ENCODE data around the gene FZR1. TPM values are rescaled to one million over a fixed set of nuclear protein-coding genes. Genes with fewer than 3 reads are reported as not detected.

FZR1 gene
- 10 to 100 TPM; 29.0 to 29.5 TPM for total RNA-seq
- long read RNA-seq, donor 1, full-length matches to known transcripts = 9 of 17 reads
- long read RNA-seq, donor 1, partial matches to known transcripts = 1 of 17 reads
- long read RNA-seq, donor 1, other reads (novel, unspliced or antisense) = 7 of 17 reads
- long read RNA-seq, donor 2, partial matches to known transcripts = 6 of 13 reads
- long read RNA-seq, donor 2, other reads (novel, unspliced or antisense) = 7 of 13 reads

DNA sequence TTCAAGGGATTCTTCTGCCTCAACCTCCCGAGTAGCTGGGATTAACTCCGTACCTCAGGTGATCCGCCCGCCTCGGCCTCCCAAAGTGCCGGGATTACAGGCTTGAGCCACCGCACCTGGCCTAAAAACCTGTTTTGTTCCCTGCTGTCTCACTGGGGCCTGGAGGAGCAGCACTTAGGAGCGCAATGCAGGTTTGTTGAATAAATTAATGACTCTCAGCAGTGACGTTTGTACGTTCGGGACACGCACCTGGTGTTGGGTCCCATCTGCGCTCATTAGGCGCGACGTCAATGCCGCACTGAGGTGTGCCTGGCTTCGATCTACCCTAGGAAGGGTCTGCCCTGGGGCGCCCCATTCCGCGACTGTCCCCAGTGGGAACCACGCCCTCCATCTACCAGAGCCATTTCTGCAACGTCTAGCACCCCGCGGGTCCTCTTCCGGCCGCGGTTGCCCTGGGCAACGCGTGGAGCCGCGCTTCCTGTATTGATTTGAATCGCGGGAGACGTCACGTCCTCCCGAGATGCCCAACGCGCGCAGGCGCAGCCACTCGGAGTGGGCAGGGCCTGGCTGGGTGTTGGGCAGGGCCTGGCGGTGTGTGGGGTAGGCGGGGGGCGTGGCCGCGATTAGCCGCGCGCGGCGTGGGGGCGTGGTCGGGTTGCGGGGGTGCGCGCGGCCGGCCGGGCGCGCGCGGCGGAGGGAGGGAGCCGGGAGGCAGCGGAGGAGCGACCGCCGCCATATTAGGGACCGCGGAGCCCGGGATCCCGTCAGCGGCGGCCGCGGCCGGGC is at the start of gene FZR1:
FZR1 (plus strand) TSS at position 714 of the 786 bp plus-strand sequence. CDS start 16,679 bp downstream, outside the sequence.
- intact Hi-C loops (cut with DNase I) = no loop called here
- peak; percentile 100 for DNase-seq (ENCODE audit: low spot score)

DNA sequence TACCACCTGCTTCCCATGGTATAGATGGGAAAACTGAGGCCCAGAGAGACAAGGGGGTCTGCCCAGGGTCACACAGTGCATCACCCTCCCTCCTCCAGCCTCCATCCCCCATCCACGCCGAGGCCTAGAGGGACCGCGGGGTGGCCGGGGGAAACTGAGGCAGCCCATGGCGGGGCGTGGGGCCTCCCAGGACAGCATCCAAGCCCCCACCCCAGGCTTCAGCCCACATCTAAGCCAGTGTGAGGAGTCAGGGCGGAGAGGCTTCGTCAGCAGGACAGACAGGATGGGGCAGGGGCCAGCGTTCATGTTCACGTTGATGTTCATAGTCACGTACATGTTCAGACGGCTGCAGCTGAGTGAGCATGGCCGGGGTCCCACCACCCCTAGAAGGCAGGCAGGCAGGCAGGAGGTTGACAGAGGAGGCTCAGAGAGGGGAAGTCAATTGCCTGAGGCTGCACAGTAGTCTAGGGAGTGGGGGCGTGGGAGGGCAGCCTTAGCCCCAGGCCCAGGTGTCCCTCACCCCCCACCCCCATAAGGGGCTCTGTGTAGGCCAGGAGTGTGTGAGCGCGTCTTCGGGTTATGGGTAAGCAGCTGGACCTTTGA is 49.1 kb upstream of the FZR1 start:
- intact Hi-C loops (cut with DNase I) = loop anchor here in 1 of 2 donors (10.0 kb wide), 1 partner anchor 92 kb away; the partner anchor contains the start of gene NFIC
- no peak for DNase-seq (ENCODE audit: low spot score)

DNA sequence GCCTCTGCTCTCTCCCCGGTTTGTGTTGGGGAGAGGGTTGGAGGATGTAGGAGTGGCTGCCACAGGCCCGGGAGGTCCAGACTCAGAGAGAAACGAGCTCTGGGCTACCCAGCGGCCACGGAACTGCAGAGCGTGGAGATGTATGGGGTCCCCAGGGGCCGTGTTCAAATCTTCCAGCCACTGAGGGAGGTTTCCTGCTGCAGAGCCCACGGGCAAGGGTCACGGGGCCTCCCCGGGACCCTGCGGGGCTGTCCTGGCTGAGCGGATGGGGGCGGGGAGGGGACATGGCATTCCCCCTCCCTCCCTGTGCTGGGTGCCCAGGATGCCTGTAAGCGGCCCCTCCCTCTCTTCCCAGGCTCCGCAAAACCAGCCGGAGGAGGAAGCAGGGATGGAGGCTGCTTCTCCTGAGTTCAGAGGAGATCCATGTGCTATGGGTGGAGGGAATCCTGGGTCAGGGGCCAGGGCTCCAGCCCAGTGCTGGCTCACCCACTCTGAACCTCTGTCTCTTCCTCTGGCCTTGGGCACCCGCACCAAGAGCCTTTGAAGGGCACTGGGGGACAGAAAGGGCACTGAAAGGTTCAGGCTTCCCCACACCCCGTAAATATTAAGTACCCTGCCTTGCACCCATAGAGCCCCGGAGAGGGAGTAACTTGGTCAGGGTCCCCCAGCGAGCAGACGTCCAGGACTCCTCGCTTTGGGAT is 48.4 kb upstream of the FZR1 start:
- intact Hi-C loops (cut with DNase I) = loop anchor here in 1 of 2 donors (10.0 kb wide), 1 partner anchor 93 kb away; the partner anchor contains the start of gene NFIC

DNA sequence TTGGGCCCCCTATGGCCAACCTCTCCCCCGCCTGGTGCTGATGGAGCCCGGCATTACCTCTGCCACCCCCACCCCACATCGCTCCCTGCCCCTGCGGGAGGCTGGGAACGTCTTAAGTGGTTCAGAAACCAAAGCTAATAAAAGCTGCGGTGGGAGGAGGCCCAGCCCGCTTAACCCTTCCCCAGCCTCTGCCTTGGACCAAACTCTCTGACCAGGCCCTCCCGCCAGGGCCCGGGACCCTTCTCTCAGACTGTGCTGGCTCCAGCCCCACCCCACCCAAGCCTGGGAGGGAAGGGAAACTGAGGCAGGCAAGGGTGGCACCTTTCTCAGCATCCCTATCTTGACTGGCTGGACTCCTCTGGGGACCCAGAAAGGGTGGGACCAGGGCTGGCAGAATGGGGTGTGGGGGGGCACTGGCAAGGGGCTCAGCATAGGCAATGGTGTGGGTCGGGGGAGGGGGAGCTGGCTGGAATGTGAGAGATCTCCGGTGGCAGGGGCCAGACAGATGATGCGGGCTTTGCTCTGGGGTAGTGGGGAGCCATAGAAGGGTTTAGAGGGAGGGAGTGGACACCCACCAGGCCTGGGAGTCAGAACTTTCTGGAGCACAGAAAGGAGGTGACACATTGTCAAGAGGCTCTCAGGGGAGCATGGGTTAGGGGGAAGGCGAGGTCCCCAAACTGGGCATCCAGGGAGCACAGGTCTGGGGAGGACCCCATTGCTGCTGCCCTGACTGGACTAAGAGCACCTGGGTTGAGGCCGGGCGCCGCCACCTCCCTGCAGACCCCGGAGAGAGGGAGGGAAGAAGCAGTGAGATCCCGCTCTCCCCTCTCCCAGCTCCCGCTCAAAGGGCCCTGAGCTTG is 47.7 kb upstream of the FZR1 start:
- intact Hi-C loops (cut with DNase I) = loop anchor here in 1 of 2 donors (10.0 kb wide), 1 partner anchor 94 kb away; the partner anchor contains the start of gene NFIC
- no peak for DNase-seq (ENCODE audit: low spot score)

More for the DNA sequence above, 48.4 kb upstream of the FZR1 start:
- no peak for DNase-seq (ENCODE audit: low spot score)

GRCh38 chr19:3459089-3459881 is 46.8 kb upstream of the FZR1 start:
- peak; percentile 96 for DNase-seq (ENCODE audit: low spot score)
- intact Hi-C loops (cut with DNase I) = loop anchor here in 1 of 2 donors (10.0 kb wide), 1 partner anchor 94 kb away; the partner anchor contains the start of gene NFIC

DNA sequence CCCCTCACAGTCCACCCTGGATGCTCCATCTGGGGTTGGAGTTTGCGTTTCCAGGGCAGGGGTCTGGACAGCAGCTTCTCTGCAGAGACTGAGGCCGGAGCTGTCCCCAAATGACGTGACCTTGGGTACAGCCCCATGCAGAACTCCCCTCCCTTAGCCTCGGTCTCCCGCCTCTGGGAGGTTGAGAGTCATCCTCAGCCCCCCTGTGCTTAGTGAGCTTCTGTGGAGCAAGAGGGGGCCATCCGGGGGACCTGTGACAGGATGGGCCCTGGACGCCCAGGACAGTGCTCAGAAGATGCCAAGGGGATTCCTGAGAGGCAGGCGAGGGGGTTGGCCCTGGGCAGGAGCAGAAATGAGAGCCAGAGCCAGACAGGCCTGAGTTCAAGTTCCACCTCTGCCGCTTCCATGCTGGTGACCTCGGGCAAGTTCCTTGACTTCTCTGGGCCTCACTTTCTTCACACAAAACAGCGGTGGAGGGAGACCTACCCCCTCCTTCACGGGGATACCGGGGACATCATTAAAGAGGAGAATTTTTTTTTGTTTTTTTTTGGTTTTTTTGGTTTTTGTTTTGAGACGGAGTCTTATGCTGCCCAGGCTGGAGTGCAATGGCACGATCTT is 46.0 kb upstream of the FZR1 start:
- intact Hi-C loops (cut with DNase I) = loop anchor here in 1 of 2 donors (10.0 kb wide), 1 partner anchor 95 kb away; the partner anchor contains the start of gene NFIC
- no peak for DNase-seq (ENCODE audit: low spot score)

DNA sequence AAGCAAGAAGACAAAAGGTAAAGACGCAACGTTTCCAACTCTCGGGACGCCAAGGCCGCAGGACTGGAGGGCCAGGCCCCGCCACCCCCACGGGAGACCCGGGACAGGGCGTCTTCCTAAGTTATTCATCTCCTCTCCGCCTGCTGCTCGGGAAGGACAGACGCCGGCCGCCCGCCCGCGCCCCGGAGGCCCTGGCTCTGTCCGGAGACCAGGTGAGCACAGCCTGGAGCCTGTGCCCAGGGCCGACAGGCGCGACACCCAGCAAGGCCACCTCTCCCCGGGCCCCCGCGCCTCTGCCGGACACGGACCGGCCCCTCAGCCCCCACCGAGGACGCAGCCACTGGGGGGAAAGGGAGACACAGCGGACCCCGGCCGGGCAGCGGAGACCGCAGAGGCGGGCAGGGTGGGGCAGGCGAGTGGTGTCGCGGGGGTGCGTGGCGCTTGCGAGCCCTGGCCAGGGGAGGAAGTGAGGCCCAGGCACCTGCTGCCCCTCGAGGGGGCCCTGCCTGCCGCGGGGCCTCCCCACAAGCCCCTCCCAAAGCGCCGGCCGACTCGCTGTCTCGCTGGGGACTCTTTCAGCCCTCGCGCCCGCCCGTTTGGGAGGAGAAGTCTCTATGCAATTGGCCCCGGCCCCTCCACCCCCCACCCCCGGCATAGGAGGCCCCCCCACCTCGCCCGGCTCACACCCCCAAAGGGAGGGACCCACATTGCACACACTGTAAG is 43.0 kb upstream of the FZR1 start:
- intact Hi-C loops (cut with DNase I) = no loop called here
- no peak for DNase-seq (ENCODE audit: low spot score)

DNA sequence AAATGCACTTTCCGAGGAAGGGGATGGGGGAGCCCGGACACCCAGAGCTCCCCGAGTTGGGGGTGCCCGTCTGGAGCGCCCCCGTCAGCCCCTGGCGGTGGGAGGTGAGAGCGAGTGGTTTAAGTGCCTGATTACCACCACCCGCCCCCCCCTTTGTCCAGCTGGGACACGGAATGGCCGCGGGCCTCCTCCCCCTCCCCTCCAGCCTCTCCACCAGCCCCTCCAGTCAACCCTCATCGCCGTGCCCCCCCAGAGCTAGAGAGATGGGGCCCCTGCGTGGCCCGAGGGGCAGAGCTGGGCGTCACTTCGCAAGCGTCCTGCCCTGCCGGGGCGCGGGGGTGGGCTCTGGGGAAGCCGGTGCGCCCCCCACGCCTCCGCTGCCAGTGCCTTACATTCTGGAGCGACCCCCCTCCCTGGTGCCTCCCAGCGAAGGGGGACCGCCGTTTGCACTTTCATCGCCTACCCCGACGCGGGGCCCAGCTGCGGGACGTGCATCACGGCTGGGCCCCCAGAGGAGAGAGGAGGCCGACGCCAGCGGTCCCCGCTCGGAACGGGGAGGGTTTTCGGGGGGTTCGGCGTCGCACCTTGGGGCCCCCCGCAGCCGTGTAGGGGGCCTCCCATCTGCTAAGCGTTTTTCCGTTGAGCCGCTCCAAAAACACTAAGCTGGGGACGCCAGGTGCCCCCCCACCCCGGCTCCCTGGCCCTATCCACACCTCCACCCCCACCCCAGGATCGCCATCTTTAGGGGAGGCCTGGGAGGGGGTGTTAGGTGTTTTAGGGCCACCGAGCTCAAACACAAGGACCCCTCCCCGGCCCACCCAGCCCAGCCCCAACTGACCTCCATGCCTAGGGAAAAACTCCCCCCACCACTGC is 42.2 kb upstream of the FZR1 start:
- DNase-seq (ENCODE audit: low spot score) = no peak

GRCh38 chr19:3464587-3465235 is 41.4 kb upstream of the FZR1 start:
- DNase-seq (ENCODE audit: low spot score) = no peak
- intact Hi-C loops (cut with DNase I) = no loop called here

More for the DNA sequence above, 42.2 kb upstream of the FZR1 start:
- intact Hi-C loops (cut with DNase I) = no loop called here

- intact Hi-C loops (cut with DNase I) = no loop called here
- no peak for DNase-seq (ENCODE audit: low spot score)
These were observed 40.6 kb upstream of the FZR1 start for GRCh38 chr19:3465552-3465951.

DNA sequence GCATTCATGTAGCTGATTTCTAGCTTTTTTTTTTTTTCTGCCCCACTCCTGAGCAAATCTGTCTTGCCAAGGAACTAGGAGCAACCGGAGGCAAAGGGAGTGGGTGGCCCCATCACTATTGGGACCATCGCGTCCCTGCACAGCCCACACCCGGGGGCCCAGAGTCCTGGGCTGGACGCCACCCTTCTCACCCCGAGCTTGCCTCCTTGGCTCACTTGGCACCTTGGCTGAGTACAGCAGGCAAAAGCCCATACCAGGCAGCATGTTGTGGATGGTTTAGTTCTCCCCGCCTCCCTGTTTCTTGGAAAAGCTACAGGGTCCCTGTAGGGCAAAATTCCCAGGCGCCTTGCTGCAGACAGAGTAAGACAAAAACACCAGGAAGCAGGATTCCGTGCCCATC is 39.5 kb upstream of the FZR1 start:
- no peak for DNase-seq (ENCODE audit: low spot score)
- intact Hi-C loops (cut with DNase I) = loop anchor here in 1 of 2 donors (1.0 kb wide), 1 partner anchor 144 kb away; no protein-coding TSS in a partner anchor

DNA sequence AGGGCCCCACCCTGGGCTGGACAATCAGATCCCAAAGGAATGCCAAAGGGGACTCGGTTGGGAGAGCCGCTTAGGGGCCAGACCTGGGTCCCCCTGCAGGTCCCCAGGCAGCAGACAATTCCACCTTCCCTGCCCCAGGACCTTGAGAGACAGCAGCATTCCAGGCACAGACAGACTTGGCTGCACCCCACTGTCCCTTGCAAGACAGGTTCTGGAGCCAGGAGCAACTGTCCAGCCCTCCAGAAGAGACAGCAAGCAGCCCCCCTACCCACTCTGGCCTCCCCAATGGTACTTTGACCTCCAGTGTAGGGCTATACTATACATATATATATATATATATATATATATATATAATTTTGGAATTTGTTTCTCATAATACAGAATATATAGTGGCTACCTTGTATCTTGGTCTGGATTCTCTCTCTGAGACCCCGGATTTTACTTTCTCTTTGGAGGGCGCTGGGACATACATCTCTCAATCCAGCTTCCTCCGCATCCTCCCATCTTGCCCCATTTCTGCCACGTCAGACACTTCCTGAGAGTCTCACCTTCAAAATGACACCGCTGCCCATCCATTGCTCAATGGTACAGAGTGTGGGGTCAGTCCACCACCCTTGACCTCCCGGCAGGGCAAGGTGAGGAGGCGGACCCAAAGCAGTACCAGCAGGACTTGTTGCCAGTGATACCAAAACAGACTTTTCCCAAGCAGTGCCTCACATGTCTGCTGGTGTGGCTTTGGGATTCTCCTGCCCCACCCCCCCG is 38.5 kb upstream of the FZR1 start:
- intact Hi-C loops (cut with DNase I) = loop anchor here in 1 of 2 donors (1.0 kb wide), 1 partner anchor 143 kb away; no protein-coding TSS in a partner anchor
- DNase-seq (ENCODE audit: low spot score) = no peak

DNA sequence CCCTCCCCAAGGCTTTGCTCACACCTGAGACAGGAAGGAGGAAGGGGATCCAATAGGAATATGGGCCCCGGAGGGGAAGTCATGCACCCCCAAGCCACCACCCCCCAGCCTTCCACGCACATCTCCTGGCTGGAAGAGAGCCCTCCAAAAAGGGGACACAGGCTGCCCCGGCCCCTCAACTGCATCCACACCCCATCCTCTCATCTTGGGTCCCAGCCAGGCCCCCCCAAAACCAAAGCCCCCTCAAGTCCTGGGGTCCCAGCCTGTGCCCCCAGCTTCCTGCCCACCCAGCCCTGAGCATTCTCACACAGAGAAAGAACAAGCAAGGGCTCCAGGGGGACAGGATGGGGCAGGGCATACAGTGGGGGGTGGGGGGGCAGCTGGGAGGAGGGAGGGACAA is 37.9 kb upstream of the FZR1 start:
- intact Hi-C loops (cut with DNase I) = no loop called here
- DNase-seq (ENCODE audit: low spot score) = no peak
